Panc1 (cell line): ENCODE data around the gene RAB27B. TPM values are rescaled to one million over a fixed set of nuclear protein-coding genes. Genes with fewer than 3 reads are reported as not detected.

Source experiments
- ATAC-seq: fragments of 200-7000 bp; cut with Tn5 transposase; 2 replicates; pipeline ENCODE4 v1.9.1; 2020; ENCODE audit warnings: mild to moderate bottlenecking, moderate library complexity
- BruUV-seq: library from RNA; stranded (reverse); fragments of 400-500 nt; replicated peaks from 2 replicates; lab custom pipeline; 2021; lab: Mats Ljungman, UMichigan
- CTCF ChIA-PET: fragments of 300-600 bp; sonication (Branson Sonifier 250); formaldehyde crosslinking; loops from one replicate; lab custom pipeline; 2022; ENCODE audit warnings: antibody characterized with exemption; lab: Charles Lee
- POLR2A ChIA-PET: fragments of 300-600 bp; sonication (Branson Sonifier 250); formaldehyde crosslinking; loops from one replicate; lab custom pipeline; 2022; ENCODE audit warnings: antibody characterized with exemption; lab: Charles Lee
- DNase-seq: peaks from one replicate; pipeline ENCODE4 v3.0.0-alpha.2; 2010; ENCODE audit warnings: low read depth, low spot score
- H3K27ac ChIP-seq: 2 replicates; pipeline ENCODE4 v1.5.1; 2011; ENCODE audit warnings: mild to moderate bottlenecking, low read length, inconsistent platforms
- H3K27me3 ChIP-seq: fragments of 200-500 bp; sonication (Bioruptor generic); 2 replicates; pipeline ENCODE4 v1.6.0; 2014; ENCODE audit warnings: low read length, inconsistent platforms; ENCODE audit not compliant: control insufficient read depth, insufficient read depth
- H3K36me3 ChIP-seq: fragments of 200-500 bp; sonication (Bioruptor generic); 2 replicates; pipeline ENCODE4 v1.5.1; 2014; ENCODE audit warnings: inconsistent platforms, mild to moderate bottlenecking, low read length, moderate library complexity; ENCODE audit not compliant: control insufficient read depth, insufficient read depth
- H3K4me1 ChIP-seq: 2 replicates; pipeline ENCODE4 v1.5.1; 2011; ENCODE audit warnings: inconsistent platforms, mild to moderate bottlenecking, low read length, moderate library complexity; ENCODE audit not compliant: control insufficient read depth, insufficient read depth
- H3K4me3 ChIP-seq, 2 experiments: 2 replicates each; pipeline ENCODE4 v1.5.1; 2011 to 2012; ENCODE audit warnings: low read depth in 2 of 2, low read length in 2 of 2, mild to moderate bottlenecking in 2 of 2, inconsistent platforms in 1 of 2, moderate library complexity in 1 of 2
- H3K9me3 ChIP-seq: fragments of 200-500 bp; sonication (Bioruptor generic); 2 replicates; pipeline ENCODE4 v1.5.1; 2014; ENCODE audit warnings: low read depth, mild to moderate bottlenecking, inconsistent platforms, low read length, moderate library complexity; ENCODE audit not compliant: control insufficient read depth, insufficient read depth
- CTCF ChIP-seq: fragments of 450-650 bp; IDR thresholded peaks from 2 replicates; pipeline ENCODE4 v1.5.1; 2017; ENCODE audit warnings: mild to moderate bottlenecking
- POLR2AphosphoS5 ChIP-seq: IDR thresholded peaks from 2 replicates; pipeline ENCODE4 v1.6.1; 2012; ENCODE audit warnings: mild to moderate bottlenecking, low read depth, low read length, moderate library complexity
- SIN3A ChIP-seq: IDR thresholded peaks from 2 replicates; pipeline ENCODE4 v1.6.1; 2012; ENCODE audit warnings: low read depth, mild to moderate bottlenecking, low read length, moderate library complexity, borderline replicate concordance; ENCODE audit not compliant: insufficient read depth
- TCF7L2 ChIP-seq: IDR thresholded peaks from 2 replicates; pipeline ENCODE4 v1.6.1; 2011; ENCODE audit warnings: mild to moderate bottlenecking, low read depth, low read length, inconsistent platforms
- in situ Hi-C: cut with HindIII; loops from 2 replicates; pipeline ENCODE4 v1.10.0; 2016; ENCODE audit warnings: low sequenced_read_pairs, low pct_unique_long_range_greater_than_20kb
- intact Hi-C: fragments of 100-400 bp; cut with micrococcal nuclease; formaldehyde crosslinking; loops from one replicate; pipeline ENCODE4 v1.10.0; 2022; ENCODE audit not compliant: unreplicated experiment
- total RNA-seq: library from RNA; stranded (reverse); gene quantifications from one replicate; pipeline ENCODE4 v1.2.1, GENCODE V29; 2021; ENCODE audit not compliant: unreplicated experiment
- TF ChIP-seq, protein P1 (sequence below), 2 experiments: IDR thresholded peaks; 2 replicates each; pipeline ENCODE4 v1.6.1; 2011 to 2012; ENCODE audit warnings: low read depth in 2 of 2, control low read depth in 1 of 2, low read length in 1 of 2, mild to moderate bottlenecking in 1 of 2, moderate library complexity in 1 of 2; ENCODE audit not compliant: insufficient read depth in 1 of 2

RAB27B gene
- total RNA-seq, 1 experiment from 2014 or later: 3.9 TPM

GRCh38 chr18:54888378-54888777 lies 60.1 kb downstream of the RAB27B start:
- ATAC-seq (no peak), DNase-seq (no peak)
- Histone ChIP-seq H3K4me3 (no peak overlapping the region), H3K4me1 (no peaks in the 10 kb centered on the region), H3K9me3 (no peaks in the 10 kb centered on the region), H3K27ac (no peak overlapping the region), H3K27me3 (no peaks in the 10 kb centered on the region), H3K36me3 (no peaks in the 10 kb centered on the region)
- ChIA-PET CTCF (interaction anchor here (0.7 kb wide), 1 partner anchor 54 kb away, joined by 4 read pairs; no protein-coding TSS in a partner anchor), POLR2A (no interaction called here)
- no TSS peak for BruUV-seq
- no peak for TF ChIP-seq SIN3A
- in situ Hi-C loops: no loop called here
- intact Hi-C loops: no loop called here

GRCh38 chr18:54888933-54889332 lies 60.7 kb downstream of the RAB27B start:
- ATAC-seq (no peak), DNase-seq (no peak)
- H3K27ac ChIP-seq: no peak overlapping the region
- intact Hi-C loops: no loop called here
- H3K4me1 ChIP-seq: no peaks in the 10 kb centered on the region
- ChIA-PET POLR2A (no interaction called here), CTCF (no interaction called here)
- in situ Hi-C loops: no loop called here
- BruUV-seq: no TSS peak
- H3K27me3 ChIP-seq: no peaks in the 10 kb centered on the region
- no peaks in the 10 kb centered on the region for H3K36me3 ChIP-seq
- no peak overlapping the region for H3K4me3 ChIP-seq
- TF ChIP-seq SIN3A: no peak
- TF ChIP-seq CTCF: no peak
- no peak for TF ChIP-seq POLR2AphosphoS5
- TF ChIP-seq TCF7L2: no peak
- TF ChIP-seq, protein P1, sequence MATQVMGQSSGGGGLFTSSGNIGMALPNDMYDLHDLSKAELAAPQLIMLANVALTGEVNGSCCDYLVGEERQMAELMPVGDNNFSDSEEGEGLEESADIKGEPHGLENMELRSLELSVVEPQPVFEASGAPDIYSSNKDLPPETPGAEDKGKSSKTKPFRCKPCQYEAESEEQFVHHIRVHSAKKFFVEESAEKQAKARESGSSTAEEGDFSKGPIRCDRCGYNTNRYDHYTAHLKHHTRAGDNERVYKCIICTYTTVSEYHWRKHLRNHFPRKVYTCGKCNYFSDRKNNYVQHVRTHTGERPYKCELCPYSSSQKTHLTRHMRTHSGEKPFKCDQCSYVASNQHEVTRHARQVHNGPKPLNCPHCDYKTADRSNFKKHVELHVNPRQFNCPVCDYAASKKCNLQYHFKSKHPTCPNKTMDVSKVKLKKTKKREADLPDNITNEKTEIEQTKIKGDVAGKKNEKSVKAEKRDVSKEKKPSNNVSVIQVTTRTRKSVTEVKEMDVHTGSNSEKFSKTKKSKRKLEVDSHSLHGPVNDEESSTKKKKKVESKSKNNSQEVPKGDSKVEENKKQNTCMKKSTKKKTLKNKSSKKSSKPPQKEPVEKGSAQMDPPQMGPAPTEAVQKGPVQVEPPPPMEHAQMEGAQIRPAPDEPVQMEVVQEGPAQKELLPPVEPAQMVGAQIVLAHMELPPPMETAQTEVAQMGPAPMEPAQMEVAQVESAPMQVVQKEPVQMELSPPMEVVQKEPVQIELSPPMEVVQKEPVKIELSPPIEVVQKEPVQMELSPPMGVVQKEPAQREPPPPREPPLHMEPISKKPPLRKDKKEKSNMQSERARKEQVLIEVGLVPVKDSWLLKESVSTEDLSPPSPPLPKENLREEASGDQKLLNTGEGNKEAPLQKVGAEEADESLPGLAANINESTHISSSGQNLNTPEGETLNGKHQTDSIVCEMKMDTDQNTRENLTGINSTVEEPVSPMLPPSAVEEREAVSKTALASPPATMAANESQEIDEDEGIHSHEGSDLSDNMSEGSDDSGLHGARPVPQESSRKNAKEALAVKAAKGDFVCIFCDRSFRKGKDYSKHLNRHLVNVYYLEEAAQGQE (IDR thresholded peaks at IDR 0.05; ENCODE audit: insufficient read depth in 1 of 2, low read depth in 2 of 2, low read length in 1 of 2): no peak
- H3K9me3 ChIP-seq: no peaks in the 10 kb centered on the region

- Histone ChIP-seq H3K9me3 (no peaks in the 10 kb centered on the region), H3K4me1 (no peaks in the 10 kb centered on the region), H3K27me3 (no peaks in the 10 kb centered on the region), H3K36me3 (no peaks in the 10 kb centered on the region), H3K4me3 (no peak overlapping the region), H3K27ac (no peak overlapping the region)
- POLR2A ChIA-PET: no interaction called here
- ATAC-seq (no peak), DNase-seq (no peak)
- intact Hi-C loops: no loop called here
- TF ChIP-seq CTCF (no peak), SIN3A (no peak), POLR2AphosphoS5 (no peak), TCF7L2 (no peak)
- TF ChIP-seq, protein P1 (IDR thresholded peaks at IDR 0.05; ENCODE audit: insufficient read depth in 1 of 2, low read depth in 2 of 2, low read length in 1 of 2): no peak
- CTCF ChIA-PET: no interaction called here
- no TSS peak for BruUV-seq
- in situ Hi-C loops: no loop called here
These were observed 71.2 kb downstream of the RAB27B start for GRCh38 chr18:54899500-54899899.
